ENCODE measurements around the gene CAMK2A.

GRCh38 chr5:150297236-150297890 lies 7.8 kb upstream of the CAMK2A start:
- TF ChIP-seq, protein P1, sequence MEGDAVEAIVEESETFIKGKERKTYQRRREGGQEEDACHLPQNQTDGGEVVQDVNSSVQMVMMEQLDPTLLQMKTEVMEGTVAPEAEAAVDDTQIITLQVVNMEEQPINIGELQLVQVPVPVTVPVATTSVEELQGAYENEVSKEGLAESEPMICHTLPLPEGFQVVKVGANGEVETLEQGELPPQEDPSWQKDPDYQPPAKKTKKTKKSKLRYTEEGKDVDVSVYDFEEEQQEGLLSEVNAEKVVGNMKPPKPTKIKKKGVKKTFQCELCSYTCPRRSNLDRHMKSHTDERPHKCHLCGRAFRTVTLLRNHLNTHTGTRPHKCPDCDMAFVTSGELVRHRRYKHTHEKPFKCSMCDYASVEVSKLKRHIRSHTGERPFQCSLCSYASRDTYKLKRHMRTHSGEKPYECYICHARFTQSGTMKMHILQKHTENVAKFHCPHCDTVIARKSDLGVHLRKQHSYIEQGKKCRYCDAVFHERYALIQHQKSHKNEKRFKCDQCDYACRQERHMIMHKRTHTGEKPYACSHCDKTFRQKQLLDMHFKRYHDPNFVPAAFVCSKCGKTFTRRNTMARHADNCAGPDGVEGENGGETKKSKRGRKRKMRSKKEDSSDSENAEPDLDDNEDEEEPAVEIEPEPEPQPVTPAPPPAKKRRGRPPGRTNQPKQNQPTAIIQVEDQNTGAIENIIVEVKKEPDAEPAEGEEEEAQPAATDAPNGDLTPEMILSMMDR (conservative IDR thresholded peaks at IDR 0.05; ENCODE audit: low read depth in 2 of 2): no peak
- TF ChIP-seq EZH2phosphoT487 (IDR thresholded peaks at IDR 0.05; ENCODE audit: unreplicated experiment) (no peak), POLR2AphosphoS5 (IDR thresholded peaks at IDR 0.05; ENCODE audit: low read depth) (no peak), REST (IDR thresholded peaks at IDR 0.05; ENCODE audit: unreplicated experiment) (no peak), EZH2 (IDR thresholded peaks at IDR 0.05; ENCODE audit: low read depth, unreplicated experiment) (no peak), NANOG (IDR thresholded peaks at IDR 0.05; ENCODE audit: borderline replicate concordance) (no peak), CREB1 (CRISPR knock-in tag; IDR thresholded peaks at IDR 0.05; ENCODE audit: low read depth) (no peak), JUNB (IDR thresholded peaks at IDR 0.05; ENCODE audit: unreplicated experiment) (no peak), ETS1 (IDR thresholded peaks at IDR 0.05) (no peak)
